Epithelial cell of proximal tubule (primary cell): ENCODE results near the gene ISG20L2. TPM values are rescaled to one million over a fixed set of nuclear protein-coding genes. Genes with fewer than 3 reads are reported as not detected.

Source experiments
- DNase-seq: peaks from one replicate; pipeline ENCODE4 v3.0.0-alpha.2; 2011; ENCODE audit warnings: low read depth
- H3K4me3 ChIP-seq: 2 replicates; pipeline ENCODE4 v1.5.1; 2011; ENCODE audit warnings: low read depth, mild to moderate bottlenecking, low read length
- total RNA-seq: library from RNA; depleted of rRNA; stranded (reverse); fragments of >200 nt; gene quantifications from 2 replicates; pipeline ENCODE4 v1.2.3, GENCODE V29; 2015
- TF ChIP-seq, protein P1 (sequence below): conservative IDR thresholded peaks from 2 replicates; pipeline ENCODE4 v1.5.1; 2012; ENCODE audit warnings: low read depth, mild to moderate bottlenecking, low read length

Gene ISG20L2
- total RNA-seq, 1 donor from 2014 or later: 19.4 TPM

DNA sequence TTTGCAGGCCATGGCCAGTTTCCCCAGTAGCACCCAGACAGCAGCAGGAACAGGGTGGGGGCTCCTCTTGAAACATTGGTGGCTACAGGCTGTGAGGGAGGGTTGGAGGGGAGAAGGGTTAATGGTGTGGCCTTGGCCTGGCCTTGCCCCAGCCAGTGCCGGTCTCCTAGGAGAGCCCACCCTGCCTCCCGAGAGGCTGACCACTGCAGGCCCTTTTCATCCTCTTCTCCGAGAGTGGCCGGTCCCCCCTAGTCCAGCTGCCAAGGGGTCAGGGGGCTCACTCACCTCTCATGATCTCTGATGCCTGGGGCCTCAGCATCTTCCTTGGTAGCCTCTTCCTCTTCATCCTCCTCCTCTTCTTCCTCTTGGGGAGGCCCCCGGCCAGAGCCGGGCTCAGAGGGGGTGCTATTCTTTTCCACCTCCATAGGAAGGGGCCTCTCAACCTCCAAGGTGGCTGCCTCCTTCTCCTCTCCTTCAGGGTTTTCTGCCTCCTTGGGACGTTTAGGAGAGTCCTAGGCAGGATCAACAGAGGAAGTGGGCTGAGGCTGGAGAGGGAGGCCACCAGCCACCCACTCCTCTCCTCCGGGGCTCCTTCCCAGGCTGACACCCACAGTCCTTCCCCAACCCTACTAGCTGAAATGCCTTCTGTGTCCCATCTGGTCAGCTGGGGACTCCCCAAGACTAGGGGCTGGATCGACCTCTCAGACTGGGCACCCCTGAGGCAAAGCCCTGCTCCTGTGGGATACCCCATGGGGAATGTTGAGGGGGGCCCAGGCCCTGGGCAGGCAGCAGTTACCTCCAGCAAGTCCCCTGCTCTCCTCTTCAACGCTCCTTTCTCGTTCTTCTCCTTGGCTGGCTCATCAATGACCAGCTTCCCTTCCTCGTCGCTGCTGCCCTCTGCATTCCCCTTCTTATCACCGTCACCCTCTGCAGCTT is 15.1 kb upstream of the ISG20L2 start:
- TF ChIP-seq, protein P1, sequence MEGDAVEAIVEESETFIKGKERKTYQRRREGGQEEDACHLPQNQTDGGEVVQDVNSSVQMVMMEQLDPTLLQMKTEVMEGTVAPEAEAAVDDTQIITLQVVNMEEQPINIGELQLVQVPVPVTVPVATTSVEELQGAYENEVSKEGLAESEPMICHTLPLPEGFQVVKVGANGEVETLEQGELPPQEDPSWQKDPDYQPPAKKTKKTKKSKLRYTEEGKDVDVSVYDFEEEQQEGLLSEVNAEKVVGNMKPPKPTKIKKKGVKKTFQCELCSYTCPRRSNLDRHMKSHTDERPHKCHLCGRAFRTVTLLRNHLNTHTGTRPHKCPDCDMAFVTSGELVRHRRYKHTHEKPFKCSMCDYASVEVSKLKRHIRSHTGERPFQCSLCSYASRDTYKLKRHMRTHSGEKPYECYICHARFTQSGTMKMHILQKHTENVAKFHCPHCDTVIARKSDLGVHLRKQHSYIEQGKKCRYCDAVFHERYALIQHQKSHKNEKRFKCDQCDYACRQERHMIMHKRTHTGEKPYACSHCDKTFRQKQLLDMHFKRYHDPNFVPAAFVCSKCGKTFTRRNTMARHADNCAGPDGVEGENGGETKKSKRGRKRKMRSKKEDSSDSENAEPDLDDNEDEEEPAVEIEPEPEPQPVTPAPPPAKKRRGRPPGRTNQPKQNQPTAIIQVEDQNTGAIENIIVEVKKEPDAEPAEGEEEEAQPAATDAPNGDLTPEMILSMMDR: no peak
- no peak overlapping the region for H3K4me3 ChIP-seq
- DNase-seq: no peak

DNA sequence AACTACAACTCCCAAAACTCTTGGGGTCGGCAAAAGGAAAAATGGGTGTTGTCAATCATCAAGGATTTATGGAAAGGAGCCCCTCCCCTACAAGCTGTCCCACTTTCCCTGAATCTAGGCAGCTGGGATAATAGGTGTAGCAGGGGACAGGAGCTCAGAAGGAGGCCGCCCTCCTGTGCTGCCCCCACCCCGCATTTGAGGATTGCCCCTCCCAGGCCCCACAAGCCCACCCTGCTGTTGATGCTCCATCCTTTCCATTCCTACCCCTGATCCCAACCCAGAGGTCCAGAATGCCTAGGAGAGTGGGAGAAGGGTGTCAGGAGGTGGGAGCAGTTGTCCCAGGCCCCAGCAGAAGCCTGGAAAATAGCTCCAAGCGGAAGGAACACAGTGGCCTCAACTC is 14.2 kb upstream of the ISG20L2 start:
- DNase-seq: no peak
- no peak overlapping the region for H3K4me3 ChIP-seq
- TF ChIP-seq, protein P1: no peak

DNA sequence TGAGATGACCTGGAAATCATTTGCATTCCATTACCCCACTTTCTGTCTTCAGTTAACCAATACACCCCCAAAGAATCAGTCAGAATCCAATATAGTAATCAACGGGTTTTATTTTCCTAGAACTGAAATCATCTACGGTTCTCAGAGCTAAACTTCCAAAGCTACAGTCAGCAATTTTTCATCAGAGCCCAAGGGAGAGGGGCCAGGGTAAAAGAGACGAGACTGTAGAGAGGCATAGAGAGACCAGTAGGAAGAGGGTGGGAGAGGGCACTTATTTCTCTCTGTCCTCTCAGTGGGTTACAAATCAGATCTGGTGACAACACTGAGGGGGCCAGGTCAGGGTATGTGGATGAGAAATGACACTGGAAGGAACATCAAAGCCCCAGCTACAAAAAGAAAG is 13.5 kb upstream of the ISG20L2 start:
- TF ChIP-seq, protein P1: no peak
- DNase-seq: no peak
- H3K4me3 ChIP-seq: no peak overlapping the region

DNA sequence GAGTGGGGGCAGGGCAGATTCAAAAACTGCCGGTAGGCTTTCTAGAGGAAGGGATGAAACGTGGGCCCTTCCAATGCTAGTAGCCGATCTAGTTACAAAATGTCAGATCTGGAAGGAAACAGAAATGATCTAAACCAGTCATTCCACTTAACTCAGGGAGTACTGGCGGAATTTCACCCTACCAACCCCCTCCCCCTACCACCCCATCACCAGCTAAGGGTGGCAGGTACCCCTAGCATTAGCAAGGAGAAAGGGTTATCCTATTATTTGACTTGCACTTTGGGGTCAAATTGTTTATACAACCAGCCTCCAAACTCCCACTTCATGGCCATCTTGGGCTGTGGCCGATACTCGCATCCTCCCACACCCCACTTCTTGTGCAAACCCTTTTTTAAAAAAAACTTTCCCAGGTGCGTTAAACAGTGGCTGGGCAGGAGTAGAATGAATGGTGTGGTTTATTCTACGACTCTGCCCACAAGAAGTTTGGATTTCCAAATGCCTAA is 13.0 kb upstream of the ISG20L2 start:
- H3K4me3 ChIP-seq: peak overlapping the region; percentile 45
- TF ChIP-seq, protein P1: no peak
- DNase-seq: no peak

DNA sequence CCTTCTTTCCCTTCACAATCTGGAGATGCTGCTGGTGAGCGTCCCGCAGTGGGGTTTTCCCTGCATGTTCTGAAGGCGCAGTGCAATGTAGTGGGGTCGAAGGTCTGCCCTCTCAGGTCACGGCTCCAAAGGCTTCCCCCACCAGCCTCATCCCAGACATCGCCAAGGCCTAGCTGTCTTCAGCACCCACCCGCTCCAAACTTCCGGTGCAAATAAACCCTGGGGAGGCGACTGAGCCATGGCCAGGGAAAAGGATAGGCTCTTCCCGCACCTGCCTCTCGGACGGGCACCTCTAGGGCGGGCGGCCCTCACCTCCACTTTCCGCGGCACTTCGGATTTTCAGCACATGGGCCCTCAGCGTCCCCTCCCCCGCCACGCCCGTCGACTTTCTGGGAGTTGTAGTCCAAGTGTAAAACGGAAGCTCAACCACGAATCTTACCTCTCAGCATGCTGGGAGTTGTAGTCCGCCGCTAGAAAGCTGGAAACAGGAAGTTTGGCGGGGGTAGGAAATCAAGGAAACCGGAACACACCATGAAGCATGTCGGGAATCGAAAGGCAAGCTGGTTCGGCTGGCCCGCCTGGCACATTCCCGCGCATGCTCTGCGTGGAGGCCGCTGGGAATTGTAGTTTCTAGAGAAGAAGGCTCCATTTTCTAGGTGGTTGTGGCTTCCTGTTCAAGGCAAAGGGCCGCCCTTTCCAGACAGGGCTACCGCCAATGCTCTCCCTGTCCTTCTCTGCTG is 12.3 kb upstream of the ISG20L2 start, which contains the start of gene MRPL24:
TSS of gene MRPL24 (minus strand) at position 348 of the 740 bp plus-strand sequence. CDS start 2,384 bp downstream, outside the sequence.
- TF ChIP-seq, protein P1: no peak
- peak; percentile 97 for DNase-seq
- H3K4me3 ChIP-seq: peak within 1 kb of the TSS; percentile 85

DNA sequence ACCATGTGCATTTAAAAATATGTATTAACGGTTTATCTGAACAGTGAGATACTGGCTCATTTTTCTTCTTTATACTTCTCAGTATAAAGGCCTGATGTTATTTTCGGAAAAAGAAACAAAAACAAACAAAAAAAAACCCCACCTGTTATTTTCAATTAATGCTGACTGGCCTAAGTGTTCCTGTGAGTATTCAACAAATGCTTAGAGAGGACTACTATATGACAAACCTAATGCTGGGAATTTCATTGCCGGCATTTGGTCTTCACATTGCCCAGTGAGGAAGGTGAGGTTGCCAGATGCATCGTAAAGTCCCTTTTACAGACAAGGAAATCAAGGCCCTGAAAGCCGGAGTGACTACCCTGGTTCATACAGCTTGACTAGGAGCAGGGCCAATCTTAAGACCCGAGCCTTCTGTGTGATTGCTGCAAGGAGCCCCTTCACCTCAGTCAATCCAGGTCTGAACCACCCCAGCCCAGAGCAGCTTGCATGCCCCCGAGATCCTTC is 11.7 kb upstream of the ISG20L2 start:
- no peak for DNase-seq
- TF ChIP-seq, protein P1: no peak
- peak overlapping the region; percentile 85 for H3K4me3 ChIP-seq
